ENCODE results near the gene IMMP2L. TPM values are rescaled to one million over a fixed set of nuclear protein-coding genes. Genes with fewer than 3 reads are reported as not detected.

The IMMP2L gene
- polyA plus RNA-seq, 2 of the 4 experiments (the other 2 are of a cell fraction) = 16.1 to 23.8 TPM

- WGBS (ENCODE audit: missing lambda C conversion rate) = 52% methylated on average over 5 of the region's 5 CpGs
- FAIRE-seq = no peak
These were observed 632.6 kb downstream of the IMMP2L start for GRCh38 chr7:110929480-110930249.

GRCh38 chr7:110922906-110923305 lies 639.4 kb downstream of the IMMP2L start:
- Histone ChIP-seq H3K27ac (no peak overlapping the region; a peak in 1 of 6 replicates), H3K4me3 (no peak overlapping the region), H3K4me2 (peak overlapping the region; percentile 44), H3K4me1 (peaks cover 12% of the 10 kb centered on the region; the same call in 2 of the 3 replicates), H3K9me3 (no peaks in the 10 kb centered on the region)
- ChIA-PET POLR2A (no interaction called here), CTCF (interaction anchor here (0.6 kb wide), 1 partner anchor 185 kb away, joined by 3 read pairs; no protein-coding TSS in a partner anchor)
- WGBS (ENCODE audit: missing lambda C conversion rate) = 45% methylated on average over 3 of the region's 3 CpGs
- TF ChIP-seq TP53 (CRISPR knock-in tag; IDR thresholded peaks at IDR 0.05) (no peak), JUNB (IDR thresholded peaks at IDR 0.05) (peak; percentile 60), CEBPB (IDR thresholded peaks at IDR 0.05) (peak in 1 of 2 experiments; percentile 21; a peak in 1 of 4 replicates), FOSL2 (IDR thresholded peaks at IDR 0.05) (peak; percentile 56; the same call in 1 of the 2 replicates), FOSL2 (CRISPR knock-in tag; IDR thresholded peaks at IDR 0.05) (peak; percentile 83), NR3C1 (IDR thresholded peaks at IDR 0.05) (no peak), TFCP2L1 (CRISPR knock-in tag; IDR thresholded peaks at IDR 0.05) (no peak), USF2 (IDR thresholded peaks at IDR 0.05) (no peak), GATA3 (IDR thresholded peaks at IDR 0.05; ENCODE audit: borderline replicate concordance) (peak; percentile 23; the same call in 1 of the 2 replicates), CBX8 (IDR thresholded peaks at IDR 0.05) (no peak)
- FAIRE-seq (peak; percentile 51), ATAC-seq (peak; percentile 47 to 77; a peak in 3 of 6 replicates), DNase-seq (ENCODE audit: low read depth in 1 of 2, low spot score in 1 of 2) (peak in 1 of 2 experiments; percentile 41)

More at GRCh38 chr7:110929480-110930249, 632.6 kb downstream of the IMMP2L start:
- Histone ChIP-seq H3K4me3 (no peak overlapping the region), H3K4me2 (no peak overlapping the region), H3K9me3 (0 out of 3 replicates have a peak, but pooled peaks cover 4% of the 10 kb centered on the region), H3K4me1 (no peaks in the 10 kb centered on the region), H3K27ac (no peak overlapping the region)
- ChIA-PET CTCF (no interaction called here), POLR2A (no interaction called here)
- ATAC-seq = no peak
- no peak for TF ChIP-seq NPAS2 (CRISPR knock-in tag; IDR thresholded peaks at IDR 0.05; ENCODE audit: borderline replicate concordance)
- no peak for TF ChIP-seq SREBF2 (IDR thresholded peaks at IDR 0.05)
- TF ChIP-seq HEYL (CRISPR knock-in tag; IDR thresholded peaks at IDR 0.05) = no peak
- no peak for TF ChIP-seq MAZ (IDR thresholded peaks at IDR 0.05; ENCODE audit: borderline replicate concordance, low read depth, low read length)
- no peak for TF ChIP-seq ESRRA (IDR thresholded peaks at IDR 0.05; ENCODE audit: borderline replicate concordance, low read length)
- TF ChIP-seq EP300 (IDR thresholded peaks at IDR 0.05) = no peak
- TF ChIP-seq REST (IDR thresholded peaks at IDR 0.05) = no peak
- TF ChIP-seq CHD2 (IDR thresholded peaks at IDR 0.05; ENCODE audit: low read length, partially characterized antibody) = no peak
- TF ChIP-seq TFCP2L1 (CRISPR knock-in tag; IDR thresholded peaks at IDR 0.05) = no peak
- no peak for TF ChIP-seq CBX2 (IDR thresholded peaks at IDR 0.05; ENCODE audit: borderline replicate concordance, low read depth)
- TF ChIP-seq ELK1 (IDR thresholded peaks at IDR 0.05; ENCODE audit: low read depth, low read length) = no peak
- no peak for TF ChIP-seq CTCF (IDR thresholded peaks at IDR 0.05)
- TF ChIP-seq RFX5 (IDR thresholded peaks at IDR 0.05) = no peak
- TF ChIP-seq BHLHE40 (IDR thresholded peaks at IDR 0.05; ENCODE audit: low read depth, low read length) = no peak
- no peak for TF ChIP-seq CHD4 (IDR thresholded peaks at IDR 0.05; ENCODE audit: borderline replicate concordance)
- DNase-seq (ENCODE audit: low read depth in 1 of 2, low spot score in 1 of 2) = no peak

Measured in A549 (cell line).